Adipose tissue (tissue), 3 donors: ENCODE results near the gene PSMB8. TPM values are rescaled to one million over a fixed set of nuclear protein-coding genes. Genes with fewer than 3 reads are reported as not detected.
"Not testable (repeated sequence)": the region's sequence is repeated elsewhere in the genome, so short reads cannot be mapped to it uniquely, and the experiment has no call there.

Source experiments
- H3K27ac ChIP-seq: one replicate; pipeline ENCODE4 v1.5.1; 2013; ENCODE audit warnings: low read depth, low read length
- WGBS, 3 donors: extraction: QIAGEN DNeasy Blood & Tissue Kit; methylation state at CpG; one replicate each; pipeline ENCODE4 v1.1.7; 2013; 5-methylcytosine and 5-hydroxymethylcytosine counted together
- polyA plus RNA-seq, 3 donors: library from polyadenylated mRNA; stranded (reverse); fragments of 200-250 nt; gene quantifications; one replicate each; pipeline ENCODE4 v1.2.3, GENCODE V29; 2013
- donor health status: healthy with polysubstance abuse.
- donor health status: Bipolar disorder and iron deficiency.
- donor health status: healthy.

Gene PSMB8
- polyA plus RNA-seq = 10 to 100 TPM; 43.8 to 93.3 (median 61.5) TPM

DNA sequence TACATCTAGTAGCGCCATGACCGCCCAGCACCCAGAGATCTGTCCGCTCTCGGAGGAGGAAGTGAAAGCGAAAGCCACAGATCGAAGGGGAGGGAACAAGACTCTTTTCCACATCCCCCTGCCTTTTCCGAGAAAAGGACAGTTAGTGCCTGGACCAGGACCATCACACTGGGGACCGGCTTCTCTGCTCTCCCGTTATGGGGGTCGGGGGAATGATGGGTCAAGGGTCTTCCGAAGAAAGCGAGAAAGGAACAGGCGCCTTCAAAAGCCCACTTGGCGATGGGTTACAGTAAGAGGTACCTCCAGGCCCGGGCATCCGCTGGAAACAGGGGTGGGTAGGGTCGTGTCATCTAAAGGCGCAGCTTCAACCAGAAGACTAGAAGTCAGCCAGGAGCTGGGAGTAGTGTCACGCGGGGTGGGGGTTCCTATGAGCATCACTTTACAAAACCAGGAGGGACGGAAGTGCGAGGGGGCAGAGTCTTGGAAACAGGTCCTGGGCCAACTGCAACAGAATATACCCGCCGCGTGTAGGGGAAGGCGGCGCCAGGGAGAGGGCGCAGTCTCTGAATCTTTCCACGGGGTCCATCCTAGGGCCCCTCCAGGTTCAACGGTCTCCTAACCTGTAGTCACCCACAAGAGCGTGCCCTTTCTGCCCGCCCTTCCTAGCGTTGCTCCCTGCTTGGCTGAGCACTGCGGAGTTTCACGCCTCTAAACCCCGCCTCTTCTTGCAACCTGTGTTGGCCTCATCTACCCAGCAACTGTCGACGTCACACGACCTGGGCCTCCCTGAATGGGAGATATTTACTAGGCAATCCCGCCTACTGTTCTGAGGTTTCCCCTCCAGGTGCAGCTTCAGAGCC lies at the start of gene PSMB8:
PSMB8 (minus strand) TSS at position 69 of the 860 bp plus-strand sequence; CDS start at position 18, 51 bp downstream.
- 0 to 1% (median 0%) methylated on average over 40 of the region's 40 CpGs for WGBS, 3 donors
- peak within 1 kb of the TSS; percentile 99 for H3K27ac ChIP-seq

DNA sequence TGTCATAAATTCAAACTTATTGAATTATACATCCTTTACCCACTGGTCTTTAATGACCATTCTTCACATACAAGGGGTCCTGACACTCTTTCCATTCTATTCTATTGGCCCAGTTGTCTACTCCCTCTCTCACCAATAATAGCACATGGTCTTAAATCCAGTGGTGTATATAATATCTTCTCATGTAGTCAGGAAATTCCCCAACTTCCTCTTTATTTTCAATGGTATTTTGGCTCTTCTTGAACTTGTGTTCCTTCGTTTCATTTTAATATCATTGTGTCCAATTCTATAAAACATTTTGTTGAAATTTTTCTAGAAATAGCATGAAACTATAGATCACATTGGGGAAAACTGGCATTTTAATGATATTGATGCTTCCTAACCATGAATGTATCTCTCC lies 47.0 kb upstream of the PSMB8 start:
- H3K27ac ChIP-seq = no peak overlapping the region
- WGBS, 3 donors = 21 to 63% (median 23%) methylated on average over 1 of the region's 1 CpG

DNA sequence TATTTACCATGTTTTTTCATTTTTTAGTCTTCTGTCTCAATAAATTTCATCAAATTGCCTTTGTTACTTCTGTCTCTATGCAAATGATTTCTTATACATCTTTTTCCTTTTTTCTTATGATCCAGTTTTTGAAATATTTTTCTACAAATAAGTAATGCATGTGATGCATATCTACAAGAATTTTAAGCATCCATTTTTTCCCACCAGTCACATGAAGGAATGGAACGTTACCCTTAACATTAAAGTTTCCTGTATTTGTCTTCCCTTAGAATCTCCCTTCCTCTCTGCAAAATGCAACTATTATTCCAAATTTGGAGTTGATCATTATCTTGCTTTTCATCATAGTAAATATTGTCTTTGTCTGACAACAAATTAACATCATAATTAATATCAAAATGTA lies 45.7 kb upstream of the PSMB8 start:
- no peak overlapping the region for H3K27ac ChIP-seq
- 69 to 77% (median 74%) methylated on average over 1 of the region's 1 CpG for WGBS, 3 donors

DNA sequence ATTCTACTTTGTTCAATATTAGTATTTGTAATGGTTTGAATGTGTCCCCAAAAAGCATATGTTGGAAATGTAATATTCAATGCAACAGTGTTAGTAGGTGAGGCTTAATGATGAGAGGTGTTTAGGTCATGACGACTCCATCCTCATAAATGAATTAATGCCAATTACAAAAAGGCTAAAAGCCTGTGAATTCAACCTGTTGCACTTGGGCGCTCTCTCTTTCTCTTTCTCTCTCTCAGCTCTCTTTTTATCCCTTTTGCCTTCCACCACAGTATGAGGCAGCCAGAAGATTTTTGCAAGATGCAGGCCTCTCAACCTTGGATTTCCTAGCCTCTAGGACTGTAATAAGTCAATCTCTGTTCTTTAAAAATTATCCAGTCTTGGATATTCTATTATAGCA lies 44.7 kb upstream of the PSMB8 start:
- WGBS, 3 donors = 93 to 95% (median 94%) methylated on average over 2 of the region's 2 CpGs
- no peak overlapping the region for H3K27ac ChIP-seq

DNA sequence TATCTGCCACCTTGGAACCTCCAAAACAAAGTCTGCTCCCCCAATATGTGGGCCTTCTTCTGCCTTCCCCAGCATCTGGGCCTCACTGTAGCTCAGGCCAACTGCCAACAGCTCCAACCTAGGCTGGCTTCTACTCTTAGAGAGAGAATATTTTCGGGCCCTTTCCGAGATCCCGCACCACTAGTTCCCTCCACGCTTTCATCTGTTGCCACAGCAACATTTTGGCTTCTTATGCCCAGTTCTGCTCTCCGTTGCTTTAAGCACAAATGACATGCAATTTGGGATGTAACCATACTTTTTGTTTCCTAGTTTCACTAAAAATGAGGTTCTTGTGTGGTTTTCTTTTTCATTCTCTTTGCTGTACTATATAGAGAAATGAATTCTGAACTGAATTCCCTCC lies 43.8 kb upstream of the PSMB8 start:
- WGBS, 3 donors = 80 to 85% (median 81%) methylated on average over 5 of the region's 5 CpGs
- no peak overlapping the region for H3K27ac ChIP-seq

DNA sequence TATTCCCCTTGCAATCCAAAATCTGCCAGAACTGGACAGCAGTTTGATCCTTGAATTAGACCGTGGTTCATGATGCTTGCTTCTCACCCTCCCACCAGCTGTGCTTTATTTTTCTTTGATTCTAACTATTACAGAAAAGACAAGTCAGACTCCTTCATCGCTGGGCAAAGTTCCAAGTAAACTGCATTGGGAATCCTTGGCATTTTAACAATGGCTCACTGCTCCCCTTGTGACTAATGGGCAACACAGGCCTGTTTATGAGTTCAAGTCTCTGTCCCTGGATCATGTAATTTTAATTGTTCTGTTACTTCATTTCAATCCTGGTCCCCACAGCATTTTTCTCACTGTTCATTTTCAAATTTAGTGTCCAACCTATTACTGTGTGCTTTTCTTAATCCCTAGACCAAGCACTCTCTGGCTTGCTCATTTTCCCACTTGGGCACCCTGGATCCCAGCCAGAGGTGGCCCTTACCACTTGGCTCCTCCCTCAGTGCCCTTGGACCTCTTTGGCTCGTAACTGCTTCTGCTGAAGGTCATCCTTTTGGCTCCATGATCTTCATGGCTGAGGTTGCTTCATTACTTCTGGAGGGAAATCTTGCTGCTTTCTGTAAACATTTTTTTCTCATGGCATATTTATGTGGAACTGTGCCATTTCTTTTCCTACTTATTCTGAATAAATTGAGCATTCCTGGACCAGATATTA lies 43.0 kb upstream of the PSMB8 start:
- WGBS, 3 donors = 38 to 52% (median 51%) methylated on average over 3 of the region's 3 CpGs
- no peak overlapping the region for H3K27ac ChIP-seq

DNA sequence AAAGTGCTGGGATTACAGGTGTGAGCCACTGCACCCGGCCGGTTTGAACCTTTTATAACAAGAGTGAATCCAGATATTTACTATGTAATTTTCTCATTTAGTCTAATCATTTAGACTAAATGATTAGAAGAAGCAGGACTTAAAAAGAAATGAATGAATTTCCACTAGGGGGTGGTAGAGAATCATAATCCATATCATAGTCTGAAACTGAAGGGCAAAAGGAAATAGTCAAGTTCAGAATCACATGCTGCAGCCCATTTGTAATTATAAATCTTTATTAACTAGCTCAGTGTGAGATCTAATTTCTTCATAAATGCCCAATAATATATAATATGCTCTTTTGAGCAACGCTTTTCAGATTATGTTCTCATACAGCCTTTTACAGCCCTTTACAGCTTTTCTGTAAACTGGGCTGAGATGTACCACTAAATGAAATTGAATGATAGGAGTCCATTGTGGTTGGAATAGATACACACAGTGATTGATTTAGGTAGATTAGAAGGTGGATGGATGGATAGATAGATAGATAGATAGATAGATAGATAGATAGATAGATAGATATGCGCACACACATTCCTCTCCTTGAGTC lies 41.9 kb upstream of the PSMB8 start:
- no peak overlapping the region for H3K27ac ChIP-seq
- WGBS, 3 donors = 28 to 50% (median 48%) methylated on average over 4 of the region's 4 CpGs

DNA sequence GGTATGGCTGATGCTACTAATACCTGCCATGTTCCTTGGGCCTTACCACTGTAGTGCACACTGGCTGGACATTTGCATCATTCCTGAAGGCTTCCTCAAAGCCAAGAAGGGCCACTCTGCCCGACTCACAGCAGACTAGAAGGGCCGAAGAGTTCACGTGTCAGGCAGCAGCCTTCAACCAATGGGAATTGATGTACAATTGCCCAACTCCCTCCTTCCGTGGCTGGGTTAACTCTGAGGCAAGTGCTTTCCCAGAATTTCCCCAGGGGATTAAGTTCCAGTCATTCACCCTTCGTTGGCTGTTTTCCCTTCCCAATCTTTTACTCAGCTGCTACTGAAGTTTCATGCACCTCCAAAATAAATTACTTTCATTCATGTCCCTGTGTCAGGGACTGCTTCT lies 39.9 kb upstream of the PSMB8 start:
- WGBS, 3 donors = 12 to 32% (median 18%) methylated on average over 5 of the region's 5 CpGs
- no peak overlapping the region for H3K27ac ChIP-seq

DNA sequence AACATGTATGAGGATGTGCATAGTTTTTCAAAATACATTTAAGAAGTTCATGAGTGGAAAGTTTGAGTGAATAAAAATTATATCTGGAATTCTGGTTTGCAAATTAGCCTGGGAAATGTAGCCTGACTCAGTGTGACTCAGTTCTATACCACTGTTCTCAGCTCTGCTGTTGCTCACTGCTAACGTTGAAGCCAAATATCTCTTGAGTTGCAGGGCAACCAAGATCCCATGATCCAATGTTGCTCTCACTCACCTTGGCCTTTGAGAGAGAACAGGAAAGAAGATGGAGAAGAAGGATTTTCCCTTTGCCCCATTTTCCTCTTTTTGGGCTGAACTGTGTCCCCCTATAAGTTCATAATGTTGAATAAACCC lies 39.0 kb upstream of the PSMB8 start:
- 0 to 45% (median 21%) methylated on average over 1 of the region's 1 CpG for WGBS, 3 donors
- no peak overlapping the region for H3K27ac ChIP-seq

DNA sequence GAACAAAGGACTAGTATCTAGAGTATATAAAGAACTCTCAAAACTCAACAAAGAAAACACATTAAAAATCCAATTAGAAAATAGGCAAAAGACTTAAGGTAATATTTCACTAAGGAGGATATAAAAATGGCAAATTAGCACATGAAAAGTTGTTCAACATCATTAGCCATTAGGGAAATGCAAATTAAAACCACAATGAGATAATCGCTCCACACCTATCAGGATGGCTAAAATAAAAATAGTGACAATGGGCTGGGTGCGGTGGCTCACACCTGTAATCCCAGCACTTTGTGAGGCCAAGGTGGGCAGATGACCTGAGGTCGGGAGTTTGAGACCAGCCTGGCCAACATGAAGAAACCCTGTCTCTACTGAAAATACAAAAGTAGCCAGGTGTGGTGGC lies 37.1 kb upstream of the PSMB8 start:
- not testable (repeated sequence) for H3K27ac ChIP-seq
- 65 to 79% (median 78%) methylated on average over 3 of the region's 3 CpGs for WGBS, 3 donors

DNA sequence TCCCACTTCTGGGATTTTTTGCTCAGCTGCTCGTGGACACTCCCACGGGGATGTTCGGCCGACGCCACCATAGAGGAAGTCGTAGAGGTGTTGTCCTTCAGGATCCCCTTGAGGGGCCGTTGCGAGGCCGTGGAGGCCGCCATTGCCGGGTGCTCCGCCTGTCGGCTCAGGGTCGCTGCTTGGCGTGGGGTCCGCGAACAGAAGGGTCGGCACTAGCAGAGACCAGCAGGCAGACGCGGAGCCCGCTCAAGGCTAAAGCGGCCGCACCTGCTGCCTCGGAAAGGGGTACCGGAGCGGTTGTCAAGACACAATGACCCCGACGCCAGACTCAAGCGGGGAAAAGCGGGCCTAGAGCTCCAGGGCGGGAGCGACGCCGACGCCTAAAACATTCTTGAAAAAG lies 35.8 kb upstream of the PSMB8 start:
- 50 to 65% (median 58%) methylated on average over 35 of the region's 35 CpGs for WGBS, 3 donors
- H3K27ac ChIP-seq = no peak overlapping the region

DNA sequence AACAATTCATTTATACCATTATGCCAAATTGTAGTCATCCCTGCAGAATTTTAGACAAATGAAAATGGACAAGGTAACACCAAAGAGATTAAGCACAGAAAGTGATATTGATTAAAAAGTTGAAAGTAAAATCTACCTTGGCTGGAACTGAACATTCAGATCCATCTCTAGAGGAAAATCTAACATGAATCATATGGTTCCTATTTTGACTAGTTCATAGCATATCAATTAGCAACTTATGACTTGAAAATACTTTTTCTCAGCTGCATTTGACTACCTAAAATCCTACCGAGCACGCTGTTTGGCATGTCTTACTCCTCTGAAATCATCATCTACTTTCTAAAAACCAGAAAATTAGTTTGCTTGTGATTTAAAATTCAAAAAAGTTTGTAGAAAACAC lies 32.8 kb upstream of the PSMB8 start:
- no peak overlapping the region for H3K27ac ChIP-seq
- 91 to 98% (median 92%) methylated on average over 2 of the region's 2 CpGs for WGBS, 3 donors

DNA sequence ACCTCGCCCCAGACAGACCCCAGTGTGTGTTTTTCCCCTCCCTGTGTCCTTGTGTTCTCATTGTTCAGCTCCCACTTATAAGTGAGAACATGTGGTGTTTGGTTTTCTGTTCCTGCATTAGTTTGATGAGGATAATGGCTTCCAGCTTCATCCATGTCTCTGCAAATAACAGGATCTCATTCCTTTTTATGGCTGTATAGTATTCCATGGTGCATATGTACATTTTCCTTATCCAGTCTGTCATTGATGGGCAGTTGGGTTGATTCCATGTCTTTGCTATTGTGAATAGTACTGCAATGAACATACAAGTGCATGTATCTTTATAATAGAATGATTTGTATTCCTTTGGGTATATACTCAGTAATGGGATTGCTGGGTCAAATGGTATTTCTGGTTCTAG lies 30.1 kb upstream of the PSMB8 start:
- 0 to 38% (median 17%) methylated on average over 1 of the region's 1 CpG for WGBS, 3 donors

DNA sequence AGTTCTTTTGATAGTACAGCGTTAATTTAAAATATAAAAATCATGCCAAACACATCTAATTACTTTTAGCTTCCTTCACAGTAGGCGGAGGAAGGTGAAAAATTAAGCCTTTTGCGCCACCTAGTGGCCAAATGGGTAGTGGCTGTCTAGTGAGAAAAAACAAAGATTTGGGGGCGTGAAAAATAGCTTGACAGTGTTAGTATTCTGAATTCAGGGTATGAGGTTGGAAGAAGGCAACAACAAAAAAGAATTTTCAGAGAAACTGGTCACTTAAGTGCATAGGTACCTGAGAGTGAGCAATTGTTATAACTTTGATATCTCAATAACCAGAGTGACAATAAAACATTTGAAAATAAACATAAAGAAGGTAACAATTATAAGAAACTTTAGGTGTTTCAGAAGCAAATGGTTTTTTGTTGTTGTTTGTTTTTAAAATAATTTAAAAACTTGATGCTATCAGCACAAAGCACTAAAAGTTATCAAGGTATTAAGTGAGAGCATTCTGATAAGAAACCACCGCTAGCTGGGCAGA lies 24.5 kb upstream of the PSMB8 start:
- WGBS, 3 donors = 9 to 18% (median 16%) methylated on average over 5 of the region's 5 CpGs

More for the DNA sequence above, 30.1 kb upstream of the PSMB8 start:
- not testable (repeated sequence) for H3K27ac ChIP-seq

DNA sequence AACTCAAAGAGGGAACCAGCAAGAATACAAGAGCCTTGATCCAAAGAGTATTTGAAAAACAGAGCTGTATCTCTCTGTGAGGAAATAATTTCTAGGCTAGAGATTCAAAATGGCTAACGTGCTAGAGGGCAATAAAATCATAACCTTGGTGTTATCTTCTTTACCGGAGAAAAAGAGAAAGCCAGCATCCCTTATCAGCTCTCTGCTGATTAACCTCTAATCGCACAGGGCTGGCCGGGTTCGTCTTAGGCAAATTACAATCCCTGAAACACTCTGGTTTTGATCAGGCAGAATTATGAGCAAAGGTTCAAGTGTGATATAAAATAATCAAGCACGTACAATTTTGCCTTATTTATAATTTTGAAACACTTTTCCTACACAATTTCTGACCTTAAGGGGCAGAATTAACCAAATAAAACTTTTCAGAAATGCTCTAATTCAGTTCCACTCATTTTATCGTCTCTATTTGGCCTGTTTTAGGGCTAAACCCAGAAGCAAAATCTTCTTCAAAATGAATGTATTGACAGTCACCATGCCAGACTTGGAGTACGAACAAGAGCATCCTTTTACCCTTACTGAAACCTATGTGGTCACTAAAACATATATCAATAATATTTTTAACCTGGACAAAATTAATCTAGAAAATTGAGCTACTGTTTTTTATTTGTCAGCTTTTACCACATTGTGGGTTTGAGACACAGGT lies 23.9 kb upstream of the PSMB8 start:
- 30 to 63% (median 52%) methylated on average over 8 of the region's 8 CpGs for WGBS, 3 donors
- no peak overlapping the region for H3K27ac ChIP-seq

More for the DNA sequence above, 24.5 kb upstream of the PSMB8 start:
- H3K27ac ChIP-seq = no peak overlapping the region

DNA sequence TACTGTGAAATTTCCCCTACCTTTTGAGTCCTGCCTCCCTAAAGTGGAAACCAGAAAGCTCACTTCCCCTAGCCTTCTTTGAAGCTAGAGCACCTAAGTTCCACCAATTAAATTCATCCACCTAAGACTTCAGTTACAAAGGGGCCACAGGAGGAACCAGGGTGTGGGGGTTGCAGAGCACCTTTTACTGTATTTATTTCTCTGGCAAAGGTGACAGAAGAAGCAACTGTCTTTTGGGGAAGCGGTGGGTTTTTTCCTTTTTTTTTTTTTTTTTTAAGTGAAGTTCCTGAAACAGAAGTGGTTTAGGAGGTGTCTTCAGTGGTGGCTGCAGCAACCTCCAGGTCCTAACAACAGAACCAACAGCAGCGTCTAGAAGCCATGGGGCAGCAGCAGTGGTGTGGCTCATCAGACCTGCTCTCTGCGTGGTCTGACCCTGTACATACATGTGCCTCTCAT lies 23.2 kb upstream of the PSMB8 start:
- 43 to 71% (median 64%) methylated on average over 3 of the region's 3 CpGs for WGBS, 3 donors
- H3K27ac ChIP-seq = no peak overlapping the region

DNA sequence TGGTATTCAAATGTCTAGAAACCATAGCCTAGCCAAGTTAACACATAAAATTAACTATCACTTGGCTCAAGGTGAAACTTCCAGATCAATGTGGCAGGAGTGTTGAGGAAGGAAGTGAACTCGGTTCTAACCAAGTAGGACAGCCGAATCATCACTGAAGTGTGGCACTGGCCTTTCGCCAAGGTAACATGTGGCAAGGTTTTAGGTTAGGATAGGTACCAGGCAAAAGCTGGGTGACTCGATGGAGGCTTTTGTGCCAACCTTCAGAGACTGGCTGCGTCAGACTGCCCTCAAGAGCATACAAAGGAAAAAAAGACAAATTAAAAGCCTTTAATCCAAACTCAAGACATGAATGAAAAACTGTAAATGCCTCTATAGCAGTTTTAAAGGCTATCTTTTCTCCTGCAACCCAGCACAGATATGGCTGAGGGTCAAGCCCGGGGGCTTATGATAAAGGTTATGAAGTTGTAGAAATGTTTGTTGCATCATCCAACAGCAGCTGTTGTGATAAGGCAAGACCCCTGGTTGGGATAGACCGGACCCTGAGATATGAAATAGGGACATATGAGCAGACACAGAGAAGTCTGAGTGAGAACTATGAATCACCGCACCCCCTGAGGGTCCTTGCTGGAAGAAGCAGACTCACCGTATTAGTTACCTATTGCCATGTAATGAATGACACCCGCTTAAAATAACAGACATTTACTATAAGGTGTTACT lies 22.0 kb upstream of the PSMB8 start:
- H3K27ac ChIP-seq = no peak overlapping the region
- 67 to 72% (median 72%) methylated on average over 10 of the region's 10 CpGs for WGBS, 3 donors

DNA sequence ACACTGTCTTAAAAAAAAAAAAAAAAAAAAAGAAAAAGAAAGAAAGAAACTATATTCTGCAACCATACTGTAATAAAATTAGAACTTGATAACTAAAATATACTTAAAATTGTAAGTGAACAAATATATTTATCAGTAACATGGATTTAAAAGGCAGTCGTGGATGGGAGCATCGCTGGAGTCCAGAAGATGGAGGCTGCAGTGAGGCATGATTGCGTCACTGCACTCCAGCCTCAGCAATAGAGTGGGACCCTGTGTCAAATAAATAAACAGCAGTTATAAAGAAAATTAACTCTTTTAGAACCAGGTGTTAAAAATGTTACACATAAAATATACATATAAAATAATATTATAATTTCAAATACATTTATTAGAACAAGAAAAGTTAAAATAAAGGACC lies 18.9 kb upstream of the PSMB8 start:
- H3K27ac ChIP-seq = no peak overlapping the region
- 76 to 89% (median 86%) methylated on average over 3 of the region's 3 CpGs for WGBS, 3 donors
